HG02588 (cell line): ENCODE data around the gene RUNX1.

ENCODE experiments used
- ATAC-seq: cut with Tn5 transposase; IDR thresholded peaks from one replicate; pipeline ENCODE4 v1.9.1; 2021; ENCODE audit warnings: mild to moderate bottlenecking, moderate library complexity; ENCODE audit not compliant: unreplicated experiment

RUNX1 gene

GRCh38 chr21:34926803-34927467, 122.2 kb downstream of the RUNX1 start:
- no peak for ATAC-seq

GRCh38 chr21:34925597-34925996, 123.5 kb downstream of the RUNX1 start:
- no peak for ATAC-seq

- ATAC-seq = no peak
Observed at GRCh38 chr21:34924771-34925419, 124.2 kb downstream of the RUNX1 start.

- no peak for ATAC-seq
Observed at GRCh38 chr21:34924194-34924593, 124.9 kb downstream of the RUNX1 start.

DNA sequence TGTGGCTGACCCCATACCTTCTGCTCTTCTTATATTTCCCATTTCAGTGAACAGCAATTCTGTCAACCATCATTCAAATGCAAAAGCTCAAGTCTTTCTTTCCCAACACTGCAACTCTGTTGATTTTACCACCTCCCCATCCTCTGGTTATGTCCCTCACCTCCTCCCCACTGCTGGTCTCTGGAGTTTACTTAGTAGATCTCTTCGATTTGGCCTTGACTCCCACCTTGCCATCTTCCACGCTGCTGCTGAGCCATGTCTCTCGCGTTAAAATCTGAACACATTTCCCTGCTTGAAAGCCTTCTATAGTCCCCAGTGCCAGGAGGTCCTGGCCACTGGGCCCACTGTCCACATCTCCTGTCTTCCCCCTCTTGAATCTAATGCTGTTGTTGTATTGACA, 125.5 kb downstream of the RUNX1 start:
- no peak for ATAC-seq

DNA sequence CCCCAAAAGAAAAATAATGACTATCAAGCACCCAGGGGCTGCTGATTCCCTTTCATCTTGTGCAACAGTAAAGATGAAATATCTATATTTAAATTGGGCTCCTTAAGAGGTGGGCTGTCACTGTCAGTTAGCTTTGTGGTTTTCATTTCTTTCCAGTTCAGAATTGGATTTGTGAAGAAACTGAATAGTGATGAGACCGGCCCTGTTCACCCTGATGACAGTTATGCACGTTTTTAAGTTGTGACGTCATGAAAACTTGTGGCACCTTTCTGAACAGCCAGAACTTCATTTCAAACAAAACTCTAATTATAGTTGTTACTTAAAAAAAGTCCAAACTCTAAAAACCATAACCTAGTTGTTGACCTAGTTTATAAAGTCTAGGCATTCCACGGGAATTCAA, 125.9 kb downstream of the RUNX1 start:
- no peak for ATAC-seq

- no peak for ATAC-seq
Observed at GRCh38 chr21:34922479-34922878, 126.6 kb downstream of the RUNX1 start.

DNA sequence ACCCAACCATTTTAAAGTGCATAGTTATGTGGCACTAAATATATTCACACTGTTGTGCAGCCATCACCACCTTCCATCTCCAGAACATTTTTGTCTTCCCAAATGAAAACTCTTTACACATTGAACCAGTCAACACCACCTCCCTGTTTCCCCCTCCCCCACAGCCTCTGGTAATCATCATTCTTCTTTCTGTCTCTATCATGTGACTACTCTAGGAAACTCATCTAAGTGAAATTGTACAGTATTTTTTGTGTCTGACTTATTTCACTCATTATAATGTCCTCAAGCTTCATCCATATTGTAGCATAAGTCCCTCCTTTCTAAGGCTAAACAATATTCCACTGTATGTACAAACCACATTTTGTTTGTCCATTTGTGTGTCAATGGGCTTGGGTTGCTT, 128.0 kb downstream of the RUNX1 start:
- ATAC-seq = no peak

GRCh38 chr21:34919406-34919805, 129.7 kb downstream of the RUNX1 start:
- no peak for ATAC-seq

DNA sequence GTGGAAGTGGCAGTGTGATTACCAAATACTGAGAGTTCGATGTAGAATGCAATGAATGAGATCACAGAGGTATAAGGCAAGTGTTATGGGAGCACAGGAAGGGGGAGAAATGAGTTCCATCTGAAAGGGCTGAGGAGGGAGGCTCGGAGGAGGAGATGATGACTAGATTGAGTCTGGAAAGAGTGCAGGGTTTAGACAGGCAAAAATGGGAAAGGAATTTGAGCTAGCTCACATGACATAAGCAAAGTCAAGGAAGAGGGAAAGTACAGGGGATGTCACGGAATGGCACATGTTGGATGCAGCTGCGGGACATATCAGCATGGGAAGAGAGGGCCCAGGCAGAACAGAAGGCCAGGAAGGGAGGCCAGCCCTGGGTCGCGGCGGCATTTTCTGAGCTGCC, 132.7 kb downstream of the RUNX1 start:
- no peak for ATAC-seq

GRCh38 chr21:34915364-34915841, 133.7 kb downstream of the RUNX1 start:
- ATAC-seq = no peak

DNA sequence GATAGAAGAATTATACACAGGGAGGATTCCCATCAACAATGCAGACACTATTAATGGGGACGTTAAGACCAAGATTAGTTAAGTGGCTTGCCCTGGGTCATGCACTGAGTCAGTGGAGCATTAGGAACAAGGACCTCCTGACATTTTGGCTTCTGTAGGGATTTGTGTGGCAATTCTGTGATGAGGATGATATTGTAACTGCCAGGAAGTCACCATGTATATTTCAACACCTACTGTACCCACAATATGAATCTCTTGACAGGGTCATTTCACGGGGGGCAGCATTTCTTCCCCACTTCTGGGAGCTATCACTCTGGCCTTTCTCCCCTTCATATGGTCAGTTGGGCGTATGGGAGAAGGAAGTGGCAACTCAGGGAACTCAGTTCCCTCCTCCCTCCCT, 134.9 kb downstream of the RUNX1 start:
- ATAC-seq = no peak

- no peak for ATAC-seq
Observed at GRCh38 chr21:34913811-34914210, 135.3 kb downstream of the RUNX1 start.

GRCh38 chr21:34912022-34912945, 136.8 kb downstream of the RUNX1 start:
- no peak for ATAC-seq

- ATAC-seq = no peak
Observed at GRCh38 chr21:34911360-34911759, 137.7 kb downstream of the RUNX1 start.

- ATAC-seq = no peak
Observed at GRCh38 chr21:34910396-34910795, 138.7 kb downstream of the RUNX1 start.

- no peak for ATAC-seq
Observed at GRCh38 chr21:34909492-34910292, 139.4 kb downstream of the RUNX1 start.

DNA sequence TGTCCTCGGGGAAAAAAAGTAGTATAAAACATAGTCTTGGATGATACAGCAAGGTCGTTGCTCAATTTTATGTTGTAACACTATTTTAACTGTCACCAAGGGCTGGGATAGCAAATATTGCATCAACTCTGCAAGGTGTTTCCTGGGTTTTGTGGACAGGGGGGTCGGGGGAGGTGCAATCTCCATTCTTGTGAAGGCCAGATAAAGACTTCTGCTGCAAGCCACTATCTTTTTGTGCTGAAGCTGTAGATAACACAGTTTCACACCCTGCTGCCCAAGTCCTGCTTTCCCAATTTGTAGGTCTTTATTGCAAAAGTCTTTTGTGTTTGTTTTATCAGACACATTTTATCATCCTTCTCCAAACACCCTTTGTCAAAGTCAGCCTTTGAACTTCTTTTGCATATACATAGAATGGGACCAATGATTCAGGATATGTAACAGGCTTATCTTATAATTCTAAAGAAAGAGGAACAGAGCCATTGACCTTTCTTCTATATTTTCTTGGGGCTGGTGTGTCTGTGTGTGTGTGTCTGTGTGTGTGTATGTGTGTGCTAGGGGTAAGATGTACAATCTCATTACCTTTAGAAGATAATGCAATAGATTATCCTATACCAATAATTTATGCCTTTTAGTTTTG, 140.6 kb downstream of the RUNX1 start:
- ATAC-seq = no peak

DNA sequence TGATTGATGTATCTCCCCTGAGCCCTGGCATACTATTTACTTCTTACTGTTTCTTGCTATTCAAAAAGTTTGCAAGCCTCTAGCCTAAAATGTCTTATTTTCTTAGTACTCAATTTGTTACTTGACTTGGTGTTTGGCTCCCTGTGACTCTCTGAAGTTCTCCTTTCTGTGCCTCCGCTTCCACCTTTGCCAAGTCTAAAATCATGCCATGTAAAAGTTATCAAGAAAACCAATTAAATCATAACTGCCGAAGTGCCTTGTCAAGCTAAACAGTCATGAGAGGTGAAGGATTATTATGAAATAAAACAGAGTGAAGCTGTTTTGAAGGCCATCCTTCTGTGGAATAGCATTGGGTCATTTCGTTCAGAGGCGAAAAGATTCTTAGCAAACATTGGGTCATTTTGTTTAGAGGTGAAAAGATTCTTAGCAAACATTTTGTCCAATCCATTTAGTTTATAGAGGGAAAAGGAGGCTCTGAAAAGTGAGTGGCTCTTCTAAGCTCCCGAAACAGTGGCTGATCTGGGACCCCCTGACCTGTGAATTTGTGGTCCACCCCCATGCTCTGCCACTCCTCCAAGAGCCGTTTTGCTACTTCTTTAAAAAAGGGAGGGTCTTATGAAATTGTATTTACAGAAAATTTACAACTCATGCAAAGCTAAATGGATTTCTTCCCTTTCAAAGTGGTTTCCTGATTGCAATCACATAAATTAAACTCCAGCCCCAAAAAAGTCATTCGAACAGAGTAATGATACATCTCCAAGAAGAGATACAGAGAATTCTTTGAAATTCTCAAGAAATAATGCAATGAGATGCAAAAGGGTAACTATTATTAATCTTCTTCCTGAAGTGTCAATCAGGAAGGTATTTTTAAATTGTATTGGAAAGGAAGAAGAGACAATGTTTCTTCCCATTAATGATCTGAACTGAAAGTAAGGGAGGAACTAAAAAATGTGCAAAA, 141.4 kb downstream of the RUNX1 start:
- ATAC-seq = no peak
